ENCODE measurements around the gene SLC25A33. TPM values are rescaled to one million over a fixed set of nuclear protein-coding genes. Genes with fewer than 3 reads are reported as not detected.

The SLC25A33 gene
- total RNA-seq, 1 experiment from 2014 or later: 8.1 TPM

- H3K27me3 Mint-ChIP-seq (ENCODE audit: insufficient read depth, unreplicated experiment): no peaks in the 10 kb centered on the region
- no peaks in the 10 kb centered on the region for H3K4me1 Mint-ChIP-seq (ENCODE audit: insufficient read depth, unreplicated experiment)
- no peak for DNase-seq (ENCODE audit: unreplicated experiment)
- POLR2A ChIA-PET: interaction anchor here (0.7 kb wide), 1 partner anchor 10 kb away, joined by 3 read pairs; no protein-coding TSS in a partner anchor
- H3K27ac Mint-ChIP-seq (ENCODE audit: low read depth, unreplicated experiment): no peak overlapping the region
- no peak for TF ChIP-seq CTCF (IDR thresholded peaks at IDR 0.05; ENCODE audit: unreplicated experiment)
- intact Hi-C loops (cut with micrococcal nuclease): no loop called here
- CTCF ChIA-PET: interaction anchor here (0.5 to 1.2 kb wide), 6 partner anchors 80 to 422 kb away, joined by 3 read pairs; no protein-coding TSS in a partner anchor
- no peaks in the 10 kb centered on the region for H3K9me3 Mint-ChIP-seq (ENCODE audit: unreplicated experiment)
- peaks cover 37% of the 10 kb centered on the region for H3K36me3 Mint-ChIP-seq (ENCODE audit: insufficient read depth, unreplicated experiment)
- no TSS peak for BruUV-seq (replicated peaks)
- no peak overlapping the region for H3K4me3 Mint-ChIP-seq (ENCODE audit: unreplicated experiment)
Measured at GRCh38 chr1:9575486-9575885, 36.2 kb downstream of the SLC25A33 start.

- no peaks in the 10 kb centered on the region for H3K9me3 Mint-ChIP-seq (ENCODE audit: unreplicated experiment)
- TF ChIP-seq CTCF (IDR thresholded peaks at IDR 0.05; ENCODE audit: unreplicated experiment): no peak
- H3K27me3 Mint-ChIP-seq (ENCODE audit: insufficient read depth, unreplicated experiment): no peaks in the 10 kb centered on the region
- intact Hi-C loops (cut with micrococcal nuclease): no loop called here
- no peak overlapping the region for H3K27ac Mint-ChIP-seq (ENCODE audit: low read depth, unreplicated experiment)
- no peaks in the 10 kb centered on the region for H3K4me1 Mint-ChIP-seq (ENCODE audit: insufficient read depth, unreplicated experiment)
- ChIA-PET POLR2A (interaction anchor here (0.6 kb wide), 1 partner anchor 243 kb away, joined by 3 read pairs; no protein-coding TSS in a partner anchor), CTCF (interaction anchor here (0.6 to 1.2 kb wide), 2 partner anchors 81 to 82 kb away, joined by 3 read pairs; no protein-coding TSS in a partner anchor)
- no TSS peak for BruUV-seq (replicated peaks)
- H3K4me3 Mint-ChIP-seq (ENCODE audit: unreplicated experiment): no peak overlapping the region
- peaks cover 39% of the 10 kb centered on the region for H3K36me3 Mint-ChIP-seq (ENCODE audit: insufficient read depth, unreplicated experiment)
- DNase-seq (ENCODE audit: unreplicated experiment): no peak
Measured at GRCh38 chr1:9576903-9577302, 37.6 kb downstream of the SLC25A33 start.

GRCh38 chr1:9577423-9577822 is 38.2 kb downstream of the SLC25A33 start:
- TF ChIP-seq CTCF (IDR thresholded peaks at IDR 0.05; ENCODE audit: unreplicated experiment): no peak
- H3K4me3 Mint-ChIP-seq (ENCODE audit: unreplicated experiment): no peak overlapping the region
- H3K36me3 Mint-ChIP-seq (ENCODE audit: insufficient read depth, unreplicated experiment): peaks cover 39% of the 10 kb centered on the region
- H3K27me3 Mint-ChIP-seq (ENCODE audit: insufficient read depth, unreplicated experiment): no peaks in the 10 kb centered on the region
- no peak for DNase-seq (ENCODE audit: unreplicated experiment)
- H3K9me3 Mint-ChIP-seq (ENCODE audit: unreplicated experiment): no peaks in the 10 kb centered on the region
- ChIA-PET CTCF (no interaction called here), POLR2A (no interaction called here)
- intact Hi-C loops (cut with micrococcal nuclease): no loop called here
- H3K4me1 Mint-ChIP-seq (ENCODE audit: insufficient read depth, unreplicated experiment): no peaks in the 10 kb centered on the region
- H3K27ac Mint-ChIP-seq (ENCODE audit: low read depth, unreplicated experiment): no peak overlapping the region
- no TSS peak for BruUV-seq (replicated peaks)

- Mint-ChIP-seq H3K4me1 (ENCODE audit: insufficient read depth, unreplicated experiment) (no peaks in the 10 kb centered on the region), H3K9me3 (ENCODE audit: unreplicated experiment) (no peaks in the 10 kb centered on the region), H3K4me3 (ENCODE audit: unreplicated experiment) (no peak overlapping the region), H3K27me3 (ENCODE audit: insufficient read depth, unreplicated experiment) (no peaks in the 10 kb centered on the region), H3K27ac (ENCODE audit: low read depth, unreplicated experiment) (no peak overlapping the region), H3K36me3 (ENCODE audit: insufficient read depth, unreplicated experiment) (peaks cover 52% of the 10 kb centered on the region)
- TF ChIP-seq CTCF (IDR thresholded peaks at IDR 0.05; ENCODE audit: unreplicated experiment): no peak
- intact Hi-C loops (cut with micrococcal nuclease): no loop called here
- POLR2A ChIA-PET: interaction anchor here (0.8 kb wide), 1 partner anchor 18 kb away, joined by 7 read pairs; no protein-coding TSS in a partner anchor
- CTCF ChIA-PET: no interaction called here
- no TSS peak for BruUV-seq (replicated peaks)
- DNase-seq (ENCODE audit: unreplicated experiment): no peak
Measured at GRCh38 chr1:9580942-9581341, 41.7 kb downstream of the SLC25A33 start.

All from MCF 10A (cell line).